Loucy (cell line): Measurements from ENCODE around the gene SSH2.

Source experiments
- H2AFZ ChIP-seq: fragments of 200-600 bp; sonication (generic); 2 replicates; pipeline ENCODE4 v1.6.0; 2016; ENCODE audit warnings: antibody characterized with exemption, mild to moderate bottlenecking, low read length, moderate library complexity
- H3F3A ChIP-seq: fragments of 200-600 bp; 2 replicates; pipeline ENCODE4 v1.6.0; 2016; ENCODE audit warnings: antibody characterized with exemption, low read depth, mild to moderate bottlenecking
- H3K27me3 ChIP-seq: fragments of 200-600 bp; sonication (generic); 2 replicates; pipeline ENCODE4 v1.6.1; 2014; ENCODE audit warnings: low read length, mild to moderate bottlenecking; ENCODE audit not compliant: insufficient read depth, poor library complexity, severe bottlenecking
- H3K36me3 ChIP-seq: fragments of 200-600 bp; sonication (generic); 2 replicates; pipeline ENCODE4 v1.6.1; 2016; ENCODE audit warnings: low read length; ENCODE audit not compliant: insufficient read depth
- H3K4me1 ChIP-seq: fragments of 200-600 bp; sonication (generic); 2 replicates; pipeline ENCODE4 v1.5.1; 2014; ENCODE audit warnings: low read length, mild to moderate bottlenecking; ENCODE audit not compliant: insufficient read depth, poor library complexity, severe bottlenecking
- H3K4me2 ChIP-seq: fragments of 200-600 bp; sonication (generic); 2 replicates; pipeline ENCODE4 v1.6.0; 2014; ENCODE audit warnings: antibody characterized with exemption, low read length, low read depth, mild to moderate bottlenecking; ENCODE audit not compliant: poor library complexity, severe bottlenecking
- H3K4me3 ChIP-seq: fragments of 200-600 bp; sonication (generic); 2 replicates; pipeline ENCODE4 v1.5.1; 2014; ENCODE audit warnings: low read length, mild to moderate bottlenecking, mixed read lengths; ENCODE audit not compliant: poor library complexity, severe bottlenecking
- H3K79me2 ChIP-seq: fragments of 200-600 bp; sonication (generic); 2 replicates; pipeline ENCODE4 v1.6.1; 2014; ENCODE audit warnings: low read length; ENCODE audit not compliant: insufficient read depth
- H3K9ac ChIP-seq: fragments of 200-600 bp; sonication (generic); 2 replicates; pipeline ENCODE4 v1.6.0; 2014; ENCODE audit warnings: mild to moderate bottlenecking, low read depth, low read length, moderate library complexity; ENCODE audit not compliant: poor library complexity, severe bottlenecking
- H3K9me2 ChIP-seq: fragments of 200-600 bp; sonication (generic); replicated peaks from 2 replicates; pipeline ENCODE4 v1.6.1; 2016; ENCODE audit warnings: low read depth, low read length, mixed read lengths
- H3K9me3 ChIP-seq: fragments of 200-600 bp; sonication (generic); 2 replicates; pipeline ENCODE4 v1.6.1; 2014; ENCODE audit warnings: mild to moderate bottlenecking, antibody characterized with exemption, low read length, low read depth; ENCODE audit not compliant: insufficient read depth
- H4K20me1 ChIP-seq: fragments of 200-600 bp; sonication (generic); 2 replicates; pipeline ENCODE4 v1.6.0; 2014; ENCODE audit warnings: antibody characterized with exemption, low read length, mild to moderate bottlenecking; ENCODE audit not compliant: insufficient read depth, poor library complexity, severe bottlenecking
- CTCF ChIP-seq: fragments of 200-600 bp; sonication (generic); conservative IDR thresholded peaks from 2 replicates; pipeline ENCODE4 v1.5.1; 2014; ENCODE audit warnings: mild to moderate bottlenecking, antibody characterized with exemption, low read length
- EZH2phosphoT487 ChIP-seq: fragments of 200-600 bp; IDR thresholded peaks from 2 replicates; pipeline ENCODE4 v1.6.1; 2018; ENCODE audit warnings: antibody characterized with exemption, mild to moderate bottlenecking, moderate library complexity, borderline replicate concordance

The SSH2 gene

GRCh38 chr17:29911641-29912177, 18.3 kb downstream of the SSH2 start:
- Histone ChIP-seq H3K4me2 (no peak overlapping the region), H3F3A (no peaks in the 10 kb centered on the region), H3K9me2 (no peaks in the 10 kb centered on the region), H3K27me3 (no peaks in the 10 kb centered on the region), H3K9me3 (peaks cover 4% of the 10 kb centered on the region; the same call in 1 of the 2 replicates), H3K4me3 (no peak overlapping the region), H3K9ac (no peak overlapping the region), H4K20me1 (peaks cover 27% of the 10 kb centered on the region), H3K4me1 (peaks cover 8% of the 10 kb centered on the region), H2AFZ (no peak overlapping the region), H3K36me3 (0 out of 2 replicates have a peak, but pooled peaks cover 5% of the 10 kb centered on the region), H3K79me2 (peaks cover 94% of the 10 kb centered on the region)
- TF ChIP-seq EZH2phosphoT487 (no peak), CTCF (no peak)

GRCh38 chr17:29909236-29910003, 20.6 kb downstream of the SSH2 start:
- Histone ChIP-seq H3K4me3 (no peak overlapping the region), H3K4me2 (no peak overlapping the region), H3K4me1 (no peaks in the 10 kb centered on the region), H4K20me1 (peaks cover 19% of the 10 kb centered on the region), H3F3A (no peaks in the 10 kb centered on the region), H3K79me2 (peaks cover 97% of the 10 kb centered on the region), H3K36me3 (0 out of 2 replicates have a peak, but pooled peaks cover 5% of the 10 kb centered on the region), H3K9ac (no peak overlapping the region), H3K27me3 (no peaks in the 10 kb centered on the region), H2AFZ (no peak overlapping the region), H3K9me3 (peaks cover 20% of the 10 kb centered on the region; the same call in 1 of the 2 replicates), H3K9me2 (no peaks in the 10 kb centered on the region)
- TF ChIP-seq CTCF (no peak), EZH2phosphoT487 (no peak)

- no peak overlapping the region for H3K4me2 ChIP-seq
- H2AFZ ChIP-seq: no peak overlapping the region
- H3K79me2 ChIP-seq: peaks cover 97% of the 10 kb centered on the region
- no peaks in the 10 kb centered on the region for H3K9me2 ChIP-seq
- no peak overlapping the region for H3K4me3 ChIP-seq
- no peak overlapping the region for H3K9ac ChIP-seq
- peaks cover 14% of the 10 kb centered on the region for H4K20me1 ChIP-seq
- H3F3A ChIP-seq: no peaks in the 10 kb centered on the region
- TF ChIP-seq CTCF (no peak), EZH2phosphoT487 (no peak)
- 0 out of 2 replicates have a peak, but pooled peaks cover 5% of the 10 kb centered on the region for H3K36me3 ChIP-seq
- peaks cover 20% of the 10 kb centered on the region; the same call in 1 of the 2 replicates for H3K9me3 ChIP-seq
- H3K4me1 ChIP-seq: no peaks in the 10 kb centered on the region
- no peaks in the 10 kb centered on the region for H3K27me3 ChIP-seq
These were observed 23.1 kb downstream of the SSH2 start for GRCh38 chr17:29906969-29907368.
